Measurements from ENCODE around the gene KHDC4.

KHDC4 gene

GRCh38 chr1:155969377-155969791 is 35.2 kb upstream of the KHDC4 start:
- no peak for DNase-seq (ENCODE audit: low read depth in 2 of 2)

- DNase-seq (ENCODE audit: low read depth in 2 of 2): no peak
These were observed 34.5 kb upstream of the KHDC4 start for GRCh38 chr1:155968670-155969069.

- no peak for DNase-seq (ENCODE audit: low read depth in 2 of 2)
These were observed 33.8 kb upstream of the KHDC4 start for GRCh38 chr1:155968051-155968400.

GRCh38 chr1:155967341-155968050 is 33.3 kb upstream of the KHDC4 start:
- no peak for DNase-seq (ENCODE audit: low read depth in 2 of 2)

GRCh38 chr1:155966750-155967149 is 32.5 kb upstream of the KHDC4 start:
- no peak for DNase-seq (ENCODE audit: low read depth in 2 of 2)

- DNase-seq (ENCODE audit: low read depth in 2 of 2): no peak
These were observed 31.9 kb upstream of the KHDC4 start for GRCh38 chr1:155966135-155966534.

- DNase-seq (ENCODE audit: low read depth in 2 of 2): no peak
These were observed 30.0 kb upstream of the KHDC4 start for GRCh38 chr1:155964193-155964592.

- DNase-seq (ENCODE audit: low read depth in 2 of 2): no peak
These were observed 28.5 kb upstream of the KHDC4 start for GRCh38 chr1:155962599-155963211.

GRCh38 chr1:155961937-155962336 is 27.7 kb upstream of the KHDC4 start:
- DNase-seq (ENCODE audit: low read depth in 2 of 2): no peak

- DNase-seq (ENCODE audit: low read depth in 2 of 2): no peak
These were observed 26.0 kb upstream of the KHDC4 start for GRCh38 chr1:155960081-155960745.

GRCh38 chr1:155957411-155957915 is 23.2 kb upstream of the KHDC4 start:
- no peak for DNase-seq (ENCODE audit: low read depth in 2 of 2)

- no peak for DNase-seq (ENCODE audit: low read depth in 2 of 2)
These were observed 20.4 kb upstream of the KHDC4 start for GRCh38 chr1:155954645-155955044.

- DNase-seq (ENCODE audit: low read depth in 2 of 2): no peak
These were observed 18.3 kb upstream of the KHDC4 start for GRCh38 chr1:155952505-155952890.

- no peak for DNase-seq (ENCODE audit: low read depth in 2 of 2)
These were observed 17.7 kb upstream of the KHDC4 start for GRCh38 chr1:155951753-155952504.

GRCh38 chr1:155950829-155951228 is 16.6 kb upstream of the KHDC4 start:
- no peak for DNase-seq (ENCODE audit: low read depth in 2 of 2)

GRCh38 chr1:155947741-155948140 is 13.5 kb upstream of the KHDC4 start:
- no peak for DNase-seq (ENCODE audit: low read depth in 2 of 2)

GRCh38 chr1:155947292-155947691 is 13.1 kb upstream of the KHDC4 start:
- no peak for DNase-seq (ENCODE audit: low read depth in 2 of 2)

- no peak for DNase-seq (ENCODE audit: low read depth in 2 of 2)
These were observed 12.5 kb upstream of the KHDC4 start for GRCh38 chr1:155946633-155947219.

GRCh38 chr1:155944444-155944799 is 10.2 kb upstream of the KHDC4 start:
- no peak for DNase-seq (ENCODE audit: low read depth in 2 of 2)

GRCh38 chr1:155942578-155943141 is 8.4 kb upstream of the KHDC4 start:
- no peak for DNase-seq (ENCODE audit: low read depth in 2 of 2)

GRCh38 chr1:155941845-155942531 is 7.8 kb upstream of the KHDC4 start:
- DNase-seq (ENCODE audit: low read depth in 2 of 2): no peak
